ENCODE data around the gene PTGDS. TPM values are rescaled to one million over a fixed set of nuclear protein-coding genes. Genes with fewer than 3 reads are reported as not detected.

Gene PTGDS
- total and polyA plus RNA-seq, 2 donors from 2014 or later, result 236 to 709 TPM

- intact Hi-C loops (cut with DNase I), result loop anchor here (10.0 kb wide), 1 partner anchor 73 kb away; the partner anchor contains the start of gene ABCA2
- no peak for TF ChIP-seq CTCF (IDR thresholded peaks at IDR 0.05; ENCODE audit: borderline replicate concordance, extremely low read depth, insufficient read depth)
- DNase-seq, result peak in 4 of 5 donors; percentile 47 to 92 (median 69)
- Histone ChIP-seq H3K4me3 (ENCODE audit: low read length in 3 of 3) (no peak within 1 kb of the TSS), H3K27ac (ENCODE audit: low read depth in 2 of 2, low read length in 2 of 2) (peak within 1 kb of the TSS in 1 of 2 donors; percentile 28), H3K4me1 (ENCODE audit: control insufficient read depth in 2 of 3, insufficient read depth in 2 of 3, low read depth in 1 of 3, low read length in 3 of 3) (peaks cover 0 to 14% (median 9%) of the 10 kb centered on the region in 3 donors), H3K9me3 (ENCODE audit: control insufficient read depth in 2 of 3, insufficient read depth in 1 of 3, low read length in 3 of 3) (no peaks in the 10 kb centered on the region), H3K9ac (ENCODE audit: low read length in 3 of 3) (no peak within 1 kb of the TSS), H3K36me3 (ENCODE audit: control insufficient read depth in 2 of 3, insufficient read depth in 3 of 3, low read length in 3 of 3) (no peaks in the 10 kb centered on the region), H3K27me3 (ENCODE audit: control insufficient read depth, insufficient read depth, low read length) (no peaks in the 10 kb centered on the region)
- no peak for FAIRE-seq
Measured at GRCh38 chr9:136951541-136952320, 25.6 kb upstream of the PTGDS start, which contains the start of gene LCN12. Gene LCN12, plus strand, starts transcription at chr9:136952273. Its CDS starts 55 bp downstream, at chr9:136952328.

GRCh38 chr9:136952321-136952850 is 24.9 kb upstream of the PTGDS start:
- peaks cover 0 to 14% (median 9%) of the 10 kb centered on the region in 3 donors for H3K4me1 ChIP-seq (ENCODE audit: control insufficient read depth in 2 of 3, insufficient read depth in 2 of 3, low read depth in 1 of 3, low read length in 3 of 3)
- no peak overlapping the region for H3K27ac ChIP-seq (ENCODE audit: low read depth in 2 of 2, low read length in 2 of 2)
- H3K4me3 ChIP-seq (ENCODE audit: low read length in 3 of 3), result no peak overlapping the region
- no peak overlapping the region for H3K9ac ChIP-seq (ENCODE audit: low read length in 3 of 3)
- DNase-seq (peak in 2 of 5 donors; percentile 39 to 77), FAIRE-seq (no peak)
- no peaks in the 10 kb centered on the region for H3K27me3 ChIP-seq (ENCODE audit: control insufficient read depth, insufficient read depth, low read length)
- H3K36me3 ChIP-seq (ENCODE audit: control insufficient read depth in 2 of 3, insufficient read depth in 3 of 3, low read length in 3 of 3), result no peaks in the 10 kb centered on the region
- TF ChIP-seq CTCF (IDR thresholded peaks at IDR 0.05; ENCODE audit: borderline replicate concordance, extremely low read depth, insufficient read depth), result no peak
- intact Hi-C loops (cut with DNase I), result loop anchor here (10.0 kb wide), 1 partner anchor 72 kb away; the partner anchor contains the start of gene ABCA2
- H3K9me3 ChIP-seq (ENCODE audit: control insufficient read depth in 2 of 3, insufficient read depth in 1 of 3, low read length in 3 of 3), result no peaks in the 10 kb centered on the region

DNA sequence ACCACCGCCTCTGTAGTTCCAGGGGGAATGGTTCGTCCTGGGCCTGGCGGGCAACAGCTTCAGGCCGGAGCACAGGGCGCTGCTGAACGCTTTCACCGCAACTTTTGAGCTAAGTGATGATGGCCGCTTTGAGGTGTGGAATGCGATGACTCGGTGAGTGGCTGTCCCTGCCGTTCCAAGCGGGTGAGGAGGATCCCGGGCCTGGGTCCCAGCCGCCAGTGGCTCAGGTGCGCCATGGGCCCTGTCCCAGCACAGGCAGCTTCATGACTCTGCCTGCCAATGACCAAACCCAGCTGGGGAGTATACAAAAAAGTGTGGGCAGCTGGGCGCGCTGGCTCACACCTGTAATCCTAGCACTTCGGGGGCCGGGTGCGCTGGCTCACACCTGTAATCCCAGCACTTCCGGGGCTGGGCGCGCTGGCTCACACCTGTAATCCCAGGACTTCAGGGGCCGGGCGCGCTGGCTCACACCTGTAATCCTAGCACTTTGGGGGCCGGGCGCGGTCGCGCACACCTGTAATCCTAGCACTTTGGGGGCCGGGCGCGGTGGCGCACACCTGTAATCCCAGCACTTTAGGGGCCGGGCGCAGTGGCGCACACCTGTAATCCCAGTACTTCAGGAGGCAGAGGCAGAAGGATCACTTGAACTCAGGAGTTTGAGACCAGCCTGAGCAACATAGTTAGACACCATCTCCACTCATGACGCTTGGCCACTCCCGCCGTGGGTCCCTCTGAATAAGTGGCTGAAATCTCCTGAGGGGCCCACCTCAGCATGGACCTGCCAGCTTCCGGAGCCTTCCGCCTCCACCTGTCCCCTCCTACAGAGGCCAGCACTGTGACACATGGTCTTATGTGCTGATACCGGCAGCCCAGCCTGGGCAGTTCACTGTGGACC is 24.2 kb upstream of the PTGDS start:
- no peak for FAIRE-seq
- H3K27me3 ChIP-seq (ENCODE audit: control insufficient read depth, insufficient read depth, low read length), result no peaks in the 10 kb centered on the region
- TF ChIP-seq CTCF (IDR thresholded peaks at IDR 0.05; ENCODE audit: borderline replicate concordance, extremely low read depth, insufficient read depth), result no peak
- no peak overlapping the region for H3K27ac ChIP-seq (ENCODE audit: low read depth in 2 of 2, low read length in 2 of 2)
- no peak overlapping the region for H3K4me3 ChIP-seq (ENCODE audit: low read length in 3 of 3)
- H3K9me3 ChIP-seq (ENCODE audit: control insufficient read depth in 2 of 3, insufficient read depth in 1 of 3, low read length in 3 of 3), result no peaks in the 10 kb centered on the region
- H3K4me1 ChIP-seq (ENCODE audit: control insufficient read depth in 2 of 3, insufficient read depth in 2 of 3, low read depth in 1 of 3, low read length in 3 of 3), result peaks cover 0 to 10% (median 5%) of the 10 kb centered on the region in 3 donors
- DNase-seq, result peak in 3 of 5 donors; percentile 38 to 69 (median 56)
- intact Hi-C loops (cut with DNase I), result loop anchor here (10.0 kb wide), 1 partner anchor 72 kb away; the partner anchor contains the start of gene ABCA2
- no peaks in the 10 kb centered on the region for H3K36me3 ChIP-seq (ENCODE audit: control insufficient read depth in 2 of 3, insufficient read depth in 3 of 3, low read length in 3 of 3)
- H3K9ac ChIP-seq (ENCODE audit: low read length in 3 of 3), result no peak overlapping the region

Measured in kidney (tissue), 14 donors.